ENCODE measurements around the gene IFNAR1.
"Not testable (repeated sequence)": the region's sequence is repeated elsewhere in the genome, so short reads cannot be mapped to it uniquely, and the experiment has no call there.

The IFNAR1 gene

DNA sequence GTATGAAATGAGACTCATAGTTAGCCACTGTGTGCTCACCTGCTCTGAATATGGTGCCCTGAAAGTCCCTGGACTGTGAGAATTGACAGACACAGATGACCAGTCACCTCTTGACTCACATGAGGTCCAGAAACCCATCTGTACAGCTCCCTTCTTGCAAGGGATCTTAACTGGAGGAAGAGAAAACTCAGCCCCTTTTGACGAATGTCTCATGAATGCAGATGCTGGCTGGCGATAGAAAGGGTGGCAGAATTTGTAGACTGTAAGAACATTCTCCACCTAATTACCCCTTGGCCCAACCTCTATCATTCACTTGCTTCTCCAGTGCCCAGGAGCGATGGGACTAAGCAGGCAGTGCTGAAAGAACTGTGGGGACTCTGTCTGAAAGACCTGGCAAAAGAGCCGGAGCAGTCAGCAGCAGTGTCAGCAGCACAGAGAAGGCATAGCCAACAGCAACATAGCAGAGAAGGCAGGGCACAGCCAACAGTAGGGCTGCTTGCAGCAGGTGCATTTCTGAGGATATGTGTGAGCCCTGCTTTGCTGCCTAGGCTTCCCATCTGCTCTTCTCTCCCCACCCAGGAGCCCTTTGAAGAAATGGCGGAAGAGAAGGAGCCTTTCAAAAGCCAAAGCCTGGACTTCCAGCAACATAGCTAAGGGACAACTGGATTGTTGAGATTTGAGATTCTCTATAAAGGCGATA, 52.6 kb downstream of the IFNAR1 start:
- DNase-seq (ENCODE audit: low spot score), result no peak

DNA sequence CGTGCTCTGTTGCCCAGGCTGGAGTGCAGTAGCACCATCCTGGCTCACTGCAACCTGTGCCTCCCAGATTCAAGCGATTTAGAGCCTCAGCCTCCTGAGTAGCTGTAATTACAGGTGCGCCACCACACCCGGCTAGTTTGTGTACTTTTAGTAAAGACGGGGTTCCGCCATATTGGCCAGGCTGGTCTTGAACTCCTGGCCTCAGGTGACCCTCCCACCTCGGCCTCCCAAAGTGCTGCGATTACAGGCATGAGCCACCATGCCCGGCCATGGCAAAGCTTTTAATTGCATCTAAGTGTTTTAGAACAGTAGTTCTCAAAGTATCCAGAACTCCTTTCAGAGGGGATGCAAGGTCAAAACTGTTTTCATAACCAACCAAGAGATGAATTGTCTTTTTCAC, 53.3 kb downstream of the IFNAR1 start:
- no peak for DNase-seq (ENCODE audit: low spot score)

DNA sequence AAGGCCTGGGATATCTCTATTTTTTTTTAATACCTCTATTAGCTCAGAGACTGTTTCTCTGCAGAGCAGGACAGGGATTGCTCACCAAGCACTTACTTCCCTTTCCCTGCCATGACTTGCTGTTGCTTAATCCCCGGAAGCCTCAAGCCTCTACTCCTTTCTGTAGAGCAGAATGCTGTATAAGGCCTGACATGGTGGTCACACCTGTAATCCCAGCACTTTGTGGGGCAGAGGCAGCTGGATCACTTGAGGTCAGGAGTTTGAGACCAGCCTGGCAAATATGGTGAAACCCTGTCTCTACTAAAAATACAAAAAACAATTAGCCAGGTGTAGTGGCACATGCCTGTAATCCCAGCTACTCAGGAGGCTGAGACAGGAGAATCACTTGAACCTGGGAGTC, 55.2 kb downstream of the IFNAR1 start:
- not testable (repeated sequence) for DNase-seq (ENCODE audit: low spot score)

DNA sequence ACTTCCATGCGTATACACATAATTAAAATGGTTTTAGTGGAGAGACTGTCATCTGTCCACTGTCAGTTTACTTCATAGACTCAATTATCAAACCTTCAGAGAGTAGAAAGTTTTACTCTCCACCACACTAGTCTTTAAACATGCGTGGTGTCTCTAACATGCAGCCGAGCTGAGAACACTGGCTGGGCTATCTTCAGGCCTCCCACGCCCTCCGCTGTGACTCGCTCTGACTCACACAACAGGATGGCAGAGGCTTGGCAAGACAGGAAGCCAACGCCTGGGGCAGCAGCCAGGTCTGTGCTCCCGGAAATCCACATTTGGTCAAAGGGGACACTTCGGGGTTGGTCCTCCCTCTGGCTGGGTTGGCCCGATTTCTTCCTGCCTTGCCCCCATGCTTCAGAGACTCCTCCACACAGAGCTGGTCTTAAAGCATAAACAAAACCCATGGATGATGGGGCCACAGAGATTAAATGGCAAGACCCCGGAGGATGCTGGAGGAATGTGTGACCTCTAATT, 55.8 kb downstream of the IFNAR1 start:
- DNase-seq (ENCODE audit: low spot score), result no peak

DNA sequence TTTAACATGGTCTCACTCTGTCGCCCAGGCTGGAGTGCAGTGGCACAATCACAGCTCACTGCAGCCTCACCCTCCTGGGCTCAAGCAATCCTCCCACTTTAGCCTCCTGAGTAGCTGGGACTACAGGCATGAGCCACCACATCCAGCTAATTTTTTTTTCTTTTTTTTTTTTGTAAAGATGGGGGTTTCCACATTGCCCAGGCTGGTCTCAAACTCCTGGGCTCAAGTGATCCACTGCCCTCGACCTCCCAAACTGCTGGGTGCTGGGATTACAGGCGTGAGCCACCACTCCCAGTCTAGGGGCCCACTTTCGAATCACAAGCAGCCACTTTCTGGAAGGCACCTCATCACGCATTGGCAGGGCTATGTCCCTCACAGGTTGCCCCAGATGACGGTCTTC, 56.6 kb downstream of the IFNAR1 start:
- DNase-seq (ENCODE audit: low spot score), result not testable (repeated sequence)

DNA sequence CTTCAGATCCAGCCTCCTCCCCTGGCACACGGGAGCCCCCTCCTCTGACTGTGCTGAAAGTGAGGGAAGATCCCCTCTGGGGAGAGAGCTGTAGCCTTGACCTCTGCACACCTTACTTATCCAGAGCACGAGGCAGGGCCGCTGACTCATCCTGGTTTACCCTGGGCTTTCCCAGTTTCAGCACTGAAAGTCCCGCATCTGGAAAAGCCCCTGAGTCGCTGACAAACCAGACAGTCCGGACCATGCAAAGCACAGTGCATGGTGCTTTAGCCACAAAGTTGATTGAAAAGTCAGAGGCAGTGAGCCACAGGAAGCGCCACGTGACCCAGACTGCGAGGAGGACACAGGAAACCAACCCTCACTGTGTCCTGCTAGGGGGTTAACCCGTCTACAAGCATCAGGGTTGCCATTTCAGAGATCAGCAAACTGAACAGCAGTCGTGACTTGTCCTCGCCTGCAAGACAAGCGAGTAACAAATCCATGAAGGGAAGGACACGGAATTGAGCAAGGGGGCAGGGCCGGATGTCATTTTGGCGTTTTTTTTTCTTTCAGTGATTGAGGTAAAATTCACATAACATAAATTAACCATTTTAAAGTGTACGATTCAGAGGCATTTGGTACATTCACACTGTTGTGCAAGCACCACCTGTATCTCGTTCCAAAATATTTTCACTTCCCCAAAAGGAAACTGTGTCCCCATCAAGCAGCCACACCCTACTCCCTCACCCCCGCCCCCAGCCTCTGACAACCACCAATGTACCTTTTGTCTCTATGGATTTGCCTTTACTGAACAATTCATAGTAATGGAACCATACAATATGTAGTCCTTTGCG, 58.5 kb downstream of the IFNAR1 start:
- no peak for DNase-seq (ENCODE audit: low spot score)

DNA sequence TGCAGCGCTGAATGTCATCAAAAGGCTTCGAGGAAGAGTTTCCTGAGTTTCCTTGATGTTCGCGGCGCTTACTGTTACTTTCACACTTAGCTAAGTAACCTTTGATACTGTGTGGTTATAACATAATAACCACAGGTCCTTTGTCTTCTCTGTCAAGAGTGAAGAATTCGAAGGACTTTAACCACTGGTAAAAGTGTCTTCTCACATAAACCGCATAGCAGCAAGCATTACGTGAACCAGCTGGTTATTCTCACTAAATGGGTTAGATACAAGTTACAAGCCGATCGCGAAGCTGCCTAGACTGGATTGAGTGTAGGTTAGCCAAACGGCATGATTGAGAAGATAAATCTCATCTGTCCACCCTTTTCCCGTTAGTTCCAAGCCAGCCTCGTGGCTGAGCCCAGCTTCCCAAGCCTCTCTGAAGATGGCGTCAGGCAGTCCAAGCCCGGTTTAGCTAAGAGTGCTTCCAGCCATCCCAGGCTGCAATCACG, 60.1 kb downstream of the IFNAR1 start:
- DNase-seq (ENCODE audit: low spot score), result no peak

DNA sequence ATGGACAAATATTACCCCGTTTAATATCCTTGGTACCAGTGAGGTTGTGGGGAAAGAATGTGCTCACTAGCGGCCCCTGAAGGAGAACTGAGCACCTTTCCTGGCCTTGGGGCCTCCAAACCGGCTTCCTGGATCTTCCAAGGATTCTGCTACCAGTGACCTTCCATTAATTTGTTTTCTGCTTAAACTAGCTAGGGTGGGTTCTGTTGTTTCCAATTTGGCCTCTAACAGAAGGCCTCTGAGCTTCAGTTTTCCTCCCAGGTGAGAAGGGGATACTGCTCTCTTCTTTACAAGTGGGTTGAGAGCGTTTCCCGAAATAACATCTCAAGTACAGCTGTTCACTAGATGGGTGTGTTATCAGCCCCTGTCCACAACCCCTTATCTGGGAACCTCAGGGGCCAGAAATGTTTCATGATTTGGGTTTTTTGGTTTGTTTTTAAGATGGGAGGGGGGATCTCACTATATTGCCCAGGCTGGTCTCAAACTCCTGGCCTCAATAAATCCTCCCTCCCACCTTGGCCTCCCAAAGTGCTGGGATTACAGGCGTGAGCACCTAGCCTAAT, 61.5 kb downstream of the IFNAR1 start:
- DNase-seq (ENCODE audit: low spot score), result no peak

DNA sequence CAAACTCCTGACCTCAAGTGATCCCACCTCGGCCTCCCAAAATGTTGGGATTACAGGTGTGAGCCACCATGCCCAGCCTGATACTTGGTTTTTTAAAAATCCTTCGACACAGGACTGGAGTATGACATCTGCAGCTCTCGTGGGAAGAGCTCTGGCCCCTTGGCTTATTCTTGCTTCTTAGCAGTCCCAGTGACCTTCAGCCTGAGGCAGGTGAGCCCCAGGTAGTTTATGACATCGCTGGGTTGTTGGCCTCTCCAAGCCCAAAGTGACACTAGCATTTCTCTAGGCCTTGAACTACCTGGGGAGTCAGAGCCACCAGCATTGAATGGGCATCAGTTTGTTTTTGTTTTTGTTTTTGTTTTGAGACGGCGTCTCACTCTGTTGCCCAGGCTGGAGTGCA, 62.5 kb downstream of the IFNAR1 start:
- no peak for DNase-seq (ENCODE audit: low spot score)

DNA sequence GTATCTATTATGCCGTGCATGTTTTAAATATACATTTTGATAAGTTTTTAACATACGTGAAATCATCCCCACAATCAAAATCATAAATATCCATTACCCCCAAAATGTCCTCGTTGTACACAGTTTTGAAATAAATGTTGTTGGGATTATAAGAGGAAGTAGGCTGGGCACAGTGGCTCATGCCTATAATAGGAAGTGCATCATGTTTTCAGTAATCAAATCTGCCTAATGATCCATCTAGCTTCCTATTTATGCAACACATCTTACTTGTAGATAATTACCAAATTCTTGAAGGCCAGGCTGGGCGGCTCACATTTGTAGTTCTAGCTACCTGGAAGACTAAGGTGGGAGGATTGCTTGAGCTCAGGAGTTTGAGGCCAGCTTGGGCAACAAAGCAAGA, 63.4 kb downstream of the IFNAR1 start:
- no peak for DNase-seq (ENCODE audit: low spot score)

DNA sequence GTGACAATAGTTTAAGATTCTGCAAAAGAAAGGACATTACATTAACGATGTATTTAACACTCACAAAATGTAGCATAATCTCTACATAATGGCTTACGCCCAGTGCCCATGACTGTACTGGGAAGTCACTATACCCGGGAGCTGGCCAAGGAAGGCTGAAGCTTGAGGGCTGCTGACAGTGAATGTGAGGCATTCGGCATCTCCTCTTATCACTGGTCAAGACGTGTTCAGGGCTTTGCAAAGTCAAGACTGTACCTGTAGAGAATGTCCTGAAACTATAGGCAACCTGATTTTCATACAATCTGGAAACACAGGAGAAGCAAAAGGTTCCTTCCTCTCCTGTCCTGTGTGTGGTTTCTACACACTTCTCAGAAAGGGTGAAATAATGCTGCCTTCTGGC, 65.7 kb downstream of the IFNAR1 start:
- no peak for DNase-seq (ENCODE audit: low spot score)

DNA sequence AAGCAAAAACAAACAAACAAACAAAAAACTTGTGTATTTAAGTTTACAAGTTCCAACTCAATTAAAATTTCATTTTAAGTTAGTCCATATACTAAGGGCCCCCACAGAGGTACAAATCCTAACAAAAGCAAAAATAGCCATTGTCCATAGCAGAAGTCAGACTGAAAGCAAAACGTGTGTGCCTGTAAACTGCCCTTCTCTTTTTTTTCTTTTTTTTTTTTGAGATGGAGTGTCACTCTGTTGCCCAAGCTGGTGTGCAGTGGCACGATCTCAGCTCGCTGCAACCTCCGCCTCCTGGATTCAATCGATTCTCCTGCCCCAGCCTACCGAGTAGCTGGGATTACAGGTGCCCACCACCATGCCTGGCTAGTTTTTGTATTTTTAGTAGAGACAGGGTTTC, 66.9 kb downstream of the IFNAR1 start:
- no peak for DNase-seq (ENCODE audit: low spot score)

DNA sequence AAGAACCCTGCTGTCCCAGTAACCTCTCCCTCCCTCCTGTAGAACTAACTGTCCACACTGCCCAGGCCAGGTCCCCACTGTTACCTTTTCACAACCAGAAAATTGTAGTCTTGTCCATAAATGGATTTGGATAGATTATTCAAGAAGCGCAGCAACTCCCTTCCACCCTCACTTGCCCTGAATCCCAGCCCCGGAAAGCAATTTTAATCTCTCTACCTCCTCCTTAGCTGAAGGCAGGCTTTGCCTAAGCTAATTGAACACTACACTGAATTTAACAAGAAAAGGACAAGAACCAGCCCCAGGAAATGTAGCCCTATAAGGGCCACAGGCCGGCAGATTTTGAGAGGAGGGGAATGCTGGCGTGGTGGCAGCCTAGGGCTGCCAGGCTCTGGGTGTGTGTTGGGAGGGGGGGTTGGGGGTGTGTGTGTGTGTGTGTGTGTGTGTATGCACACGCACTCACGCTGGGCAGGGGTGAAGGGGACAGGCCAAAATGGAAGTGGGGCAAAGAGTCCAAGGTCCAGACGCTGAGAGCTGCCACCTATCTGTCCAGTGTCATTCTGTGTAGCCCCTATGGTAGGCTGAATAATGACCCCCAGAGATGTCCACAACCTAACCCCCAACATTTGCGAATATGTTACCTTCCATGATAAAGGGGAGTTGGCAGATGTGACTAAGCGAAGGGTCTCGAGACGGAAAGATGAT, 67.7 kb downstream of the IFNAR1 start:
- DNase-seq (ENCODE audit: low spot score), result no peak

DNA sequence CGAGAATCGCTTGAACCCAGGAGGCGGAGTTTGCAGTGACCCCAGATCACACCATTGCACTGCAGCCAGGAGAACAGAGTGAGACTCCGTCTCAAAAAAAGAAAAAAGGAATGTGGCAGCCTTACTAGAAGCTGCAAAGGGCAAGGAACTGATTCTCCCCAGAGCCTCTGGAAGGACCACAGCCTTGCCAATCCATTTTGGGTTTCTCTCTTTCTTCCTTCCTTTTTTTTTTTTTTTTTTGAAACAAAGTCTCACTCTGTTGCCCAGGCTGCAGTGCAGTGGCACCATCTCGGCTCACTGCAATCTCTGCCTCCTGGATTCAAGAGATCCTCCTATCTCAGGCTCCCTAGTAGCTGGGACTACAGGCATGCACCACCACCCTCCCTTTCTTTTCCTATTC, 68.6 kb downstream of the IFNAR1 start:
- DNase-seq (ENCODE audit: low spot score), result no peak

DNA sequence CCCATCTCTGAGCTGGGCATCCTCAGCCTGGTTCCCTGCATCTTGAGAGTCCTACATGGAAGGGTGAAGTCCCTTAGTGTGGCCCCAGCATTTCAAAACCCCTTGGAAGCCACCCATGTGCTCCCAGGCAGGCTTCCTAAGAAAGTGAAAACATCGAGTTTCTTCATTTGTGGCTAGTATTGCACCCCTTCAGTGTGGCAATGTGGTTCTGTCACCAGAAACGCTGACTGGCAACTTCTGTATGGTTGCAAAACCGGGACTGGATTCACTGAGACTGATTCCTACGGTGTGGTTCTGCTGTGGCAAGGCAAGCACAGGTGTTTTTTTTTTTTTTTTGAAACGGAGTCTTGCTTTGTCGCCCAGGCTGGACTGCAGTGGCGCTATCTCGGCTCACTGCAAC, 69.5 kb downstream of the IFNAR1 start:
- no peak for DNase-seq (ENCODE audit: low spot score)

DNA sequence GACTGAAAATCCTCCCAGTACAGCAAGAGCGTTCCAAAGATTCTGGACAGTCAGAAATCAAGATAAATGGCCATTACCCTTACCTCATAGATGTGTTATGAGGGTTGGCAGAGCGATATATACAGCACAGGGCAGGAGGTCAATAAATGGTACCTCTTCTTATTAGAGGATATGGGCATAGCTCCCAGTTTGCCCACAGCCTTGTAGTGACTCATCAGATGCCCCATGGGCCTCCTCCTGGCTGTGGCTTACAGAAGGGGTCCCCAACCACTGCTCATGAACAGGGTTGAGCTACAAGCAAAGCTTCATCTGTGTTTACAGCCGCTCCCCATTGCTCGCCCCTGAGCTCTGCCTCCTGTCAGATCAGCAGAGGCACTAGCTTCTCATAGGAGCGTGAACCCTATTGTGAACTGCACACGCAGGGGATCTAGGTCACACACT, 71.1 kb downstream of the IFNAR1 start:
- DNase-seq (ENCODE audit: low spot score), result no peak

DNA sequence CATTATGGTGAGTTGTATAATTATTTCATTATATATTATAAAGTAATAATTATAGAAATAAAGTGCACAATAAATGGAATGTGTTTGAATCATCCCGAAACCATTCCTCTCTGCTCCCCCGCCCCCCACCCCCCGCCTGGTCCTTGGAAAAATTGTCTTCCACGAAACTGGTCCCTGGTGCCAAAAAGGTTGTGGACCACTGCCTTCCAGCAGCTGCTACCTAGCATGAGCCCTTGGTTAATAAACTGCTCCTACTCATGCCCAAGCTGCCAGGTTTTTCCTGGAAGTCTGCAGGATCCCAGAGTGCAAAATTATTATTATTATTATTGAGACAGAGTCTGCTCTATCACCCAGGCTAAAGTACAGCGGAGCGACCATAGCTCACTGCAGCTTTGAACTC, 71.7 kb downstream of the IFNAR1 start:
- DNase-seq (ENCODE audit: low spot score), result no peak

DNA sequence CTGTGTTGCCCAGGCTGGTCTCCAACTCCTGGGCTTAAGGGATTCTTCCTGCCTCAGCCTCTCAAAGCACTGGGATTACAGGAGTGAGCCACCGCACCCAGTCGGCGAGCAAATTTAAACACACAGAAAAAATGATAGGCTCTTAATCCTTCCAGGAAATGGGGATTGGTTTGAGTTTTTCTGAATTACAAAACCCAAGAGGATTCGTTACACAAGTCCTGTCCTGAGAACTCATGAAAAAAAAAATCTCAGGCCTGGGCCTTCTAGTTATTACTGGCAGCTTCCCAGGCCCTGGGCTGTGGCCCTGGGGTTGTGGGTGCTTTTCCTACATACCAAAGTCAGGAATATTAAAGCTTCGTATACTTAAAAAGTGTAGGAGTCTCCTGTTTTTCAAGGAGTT, 72.2 kb downstream of the IFNAR1 start:
- no peak for DNase-seq (ENCODE audit: low spot score)

DNA sequence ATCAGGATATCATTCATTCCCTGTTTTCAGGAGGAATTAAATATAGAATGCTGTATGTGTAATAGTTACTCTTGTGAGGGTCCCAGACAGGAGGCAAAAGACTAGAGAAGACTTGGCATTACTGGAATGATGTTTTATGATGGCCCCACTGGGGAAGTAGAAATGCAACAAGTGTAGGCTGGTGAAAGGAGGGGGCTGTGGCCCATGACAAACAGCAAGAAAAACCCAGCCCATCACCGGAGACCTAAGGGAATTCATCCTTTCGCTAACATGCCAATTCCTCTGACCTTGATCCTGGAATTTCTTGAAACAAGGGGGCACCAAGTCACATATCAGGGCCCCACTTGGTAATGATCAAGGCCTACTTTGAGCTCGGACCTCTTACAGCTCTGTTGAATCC, 72.9 kb downstream of the IFNAR1 start:
- DNase-seq (ENCODE audit: low spot score), result no peak

DNA sequence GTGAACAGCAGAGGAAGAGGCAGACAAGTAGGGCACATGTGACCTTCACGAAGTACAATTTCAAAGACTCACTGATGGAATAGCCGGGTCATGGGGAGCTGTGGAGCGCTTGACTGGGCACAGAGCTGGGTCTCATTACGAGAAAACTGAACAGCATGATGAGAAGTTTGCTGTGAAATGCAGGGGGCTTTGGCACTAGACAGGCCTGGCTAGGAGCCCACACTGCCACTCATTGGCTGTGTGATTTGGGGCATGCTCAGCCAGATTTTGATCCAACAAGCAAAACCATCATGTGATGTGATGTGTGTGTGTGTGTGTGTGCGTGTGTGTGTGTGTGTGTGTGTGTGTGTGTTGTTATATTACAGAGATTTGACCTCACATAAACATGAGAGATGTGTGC, 73.6 kb downstream of the IFNAR1 start:
- DNase-seq (ENCODE audit: low spot score), result no peak

DNA sequence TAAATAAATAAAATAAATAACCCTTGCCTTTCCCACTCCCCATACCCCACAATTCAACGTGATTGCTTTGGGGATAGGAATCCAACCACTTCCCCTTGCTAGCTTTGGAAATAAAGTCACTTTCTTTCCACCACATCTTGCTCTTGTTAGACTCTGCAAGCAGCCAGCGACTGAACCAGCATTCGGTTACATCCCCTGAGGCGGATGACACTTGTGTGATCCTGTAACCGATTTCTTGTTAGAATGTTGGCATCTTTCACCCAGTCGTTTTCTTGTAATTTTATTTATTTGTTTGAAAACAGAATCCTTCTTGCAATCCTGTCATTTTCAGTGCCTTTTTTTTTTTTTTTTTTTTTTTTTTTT, 76.8 kb downstream of the IFNAR1 start:
- DNase-seq (ENCODE audit: low spot score), result no peak

Measured in HuH-7 (cell line).